A549 (cell line): ENCODE measurements around the gene TMEM120B. TPM values are rescaled to one million over a fixed set of nuclear protein-coding genes. Genes with fewer than 3 reads are reported as not detected.
"Not testable (repeated sequence)": the region's sequence is repeated elsewhere in the genome, so short reads cannot be mapped to it uniquely, and the experiment has no call there.

Experiments
- ATAC-seq, 2 experiments: fragments of 200-7000 bp in 1 of 2; fragments of >200 bp in 1 of 2; cut with Nextera tagmentation in 1 of 2; cut with Tn5 transposase in 1 of 2; 3 replicates each; pipeline versions ENCODE4 v1.8.0 to v1.9.1; 2018 to 2020; ENCODE audit warnings: mild to moderate bottlenecking in 1 of 2, moderate library complexity in 1 of 2
- CTCF ChIA-PET: fragments of 300-600 bp; sonication (Branson Sonifier 250); formaldehyde crosslinking; extraction: SDS; loops from one replicate; lab custom pipeline; 2021; ENCODE audit warnings: antibody characterized with exemption, inconsistent platforms; lab: Yijun Ruan, JAX
- POLR2A ChIA-PET: fragments of 350-600 bp; formaldehyde crosslinking; extraction: SDS; loops from one replicate; lab custom pipeline; 2021; ENCODE audit warnings: antibody characterized with exemption, inconsistent platforms; lab: Yijun Ruan, JAX
- DNase-seq, 2 experiments: peaks; one replicate each; pipeline versions ENCODE4 v3.0.0 to v3.0.0-alpha.2; 2011 to 2016; ENCODE audit warnings: low read depth in 1 of 2, low spot score in 1 of 2
- FAIRE-seq: peaks from 2 replicates; lab custom pipeline; 2011; peaks lifted over from hg19 to GRCh38; lab: Jason Lieb, UNC
- H3K27ac ChIP-seq, 2 experiments: fragments of >200 bp; sonication (Bioruptor Twin); formaldehyde crosslinking; 3 replicates each; pipeline ENCODE4 v1.5.1; 2016 to 2017
- H3K4me1 ChIP-seq: fragments of >200 bp; sonication (Bioruptor Twin); formaldehyde crosslinking; 3 replicates; pipeline ENCODE4 v1.6.1; 2016
- H3K4me2 ChIP-seq: fragments of >200 bp; sonication (Bioruptor Twin); formaldehyde crosslinking; 3 replicates; pipeline ENCODE4 v1.6.1; 2016
- H3K4me3 ChIP-seq: fragments of >200 bp; sonication (Bioruptor Twin); formaldehyde crosslinking; 3 replicates; pipeline ENCODE4 v1.5.1; 2016
- H3K9me3 ChIP-seq: fragments of >200 bp; sonication (Bioruptor Twin); formaldehyde crosslinking; 3 replicates; pipeline ENCODE4 v1.6.1; 2016
- CBX8 ChIP-seq: fragments of 200-600 bp; sonication (generic); IDR thresholded peaks from 2 replicates; pipeline ENCODE4 v1.6.1; 2016
- CEBPB ChIP-seq, 2 experiments: fragments of >200 bp in 1 of 2; sonication (Bioruptor Twin) in 1 of 2; formaldehyde crosslinking in 1 of 2; IDR thresholded peaks; 2 replicates each; pipeline ENCODE4 v1.6.1; 2012 to 2016
- EHMT2 ChIP-seq: fragments of 200-600 bp; sonication (generic); IDR thresholded peaks from 2 replicates; pipeline ENCODE4 v1.6.1; 2016; ENCODE audit warnings: antibody characterized with exemption, low read depth, mild to moderate bottlenecking, moderate library complexity
- EP300 ChIP-seq, 2 experiments: fragments of >200 bp; sonication (Bioruptor Twin); formaldehyde crosslinking; IDR thresholded peaks; 2 replicates in 1 of 2; 3 replicates in 1 of 2; pipeline ENCODE4 v1.6.1; 2016 to 2017
- HDAC2 ChIP-seq: fragments of 200-600 bp; sonication (generic); IDR thresholded peaks from 2 replicates; pipeline ENCODE4 v1.6.1; 2016
- HEYL ChIP-seq: fragments of 250-450 bp; sonication (Bioruptor Pico); IDR thresholded peaks from 2 replicates; pipeline ENCODE4 v1.8.0; 2021; ENCODE audit warnings: mild to moderate bottlenecking, moderate library complexity
- HOXB13 ChIP-seq: fragments of 250-450 bp; sonication (Bioruptor Pico); IDR thresholded peaks from 2 replicates; pipeline ENCODE4 v1.5.0; 2020; ENCODE audit warnings: low read depth, mild to moderate bottlenecking, moderate library complexity
- JUN ChIP-seq, 2 experiments: fragments of >200 bp; sonication (Bioruptor Twin); formaldehyde crosslinking; IDR thresholded peaks; 2 replicates in 1 of 2; 3 replicates in 1 of 2; pipeline ENCODE4 v1.6.1; 2016 to 2017
- JUNB ChIP-seq: fragments of >200 bp; sonication (Bioruptor Twin); formaldehyde crosslinking; IDR thresholded peaks from 2 replicates; pipeline ENCODE4 v1.6.1; 2016
- KDM5A ChIP-seq: fragments of 200-600 bp; sonication (generic); IDR thresholded peaks from 2 replicates; pipeline ENCODE4 v1.6.1; 2016; ENCODE audit warnings: antibody characterized with exemption, mild to moderate bottlenecking
- NR3C1 ChIP-seq: fragments of >200 bp; sonication (Bioruptor Twin); formaldehyde crosslinking; IDR thresholded peaks from 3 replicates; pipeline ENCODE4 v1.6.1; 2017
- POLR2AphosphoS2 ChIP-seq: conservative IDR thresholded peaks from 2 replicates; pipeline ENCODE4 v1.6.1; 2012; ENCODE audit warnings: low read length, improper control_type of control experiment, inconsistent platforms
- RARB ChIP-seq: fragments of 250-450 bp; sonication (Bioruptor Pico); IDR thresholded peaks from 2 replicates; pipeline ENCODE4 v1.8.0; 2021; ENCODE audit warnings: mild to moderate bottlenecking, moderate library complexity
- RCOR1 ChIP-seq: fragments of 150-350 bp; IDR thresholded peaks from 2 replicates; pipeline ENCODE4 v1.6.1; 2014; ENCODE audit warnings: antibody characterized with exemption, low read length, low read depth
- RFX5 ChIP-seq: fragments of 450-650 bp; IDR thresholded peaks from 2 replicates; pipeline ENCODE4 v1.7.1; 2014; ENCODE audit warnings: antibody characterized with exemption, mild to moderate bottlenecking, moderate library complexity
- SMC3 ChIP-seq: fragments of >200 bp; sonication (Bioruptor Twin); formaldehyde crosslinking; IDR thresholded peaks from 3 replicates; pipeline ENCODE4 v1.6.1; 2018; ENCODE audit warnings: inconsistent platforms
- SREBF2 ChIP-seq: fragments of 450-650 bp; IDR thresholded peaks from 2 replicates; pipeline ENCODE4 v1.6.1; 2014; ENCODE audit warnings: mild to moderate bottlenecking, moderate library complexity
- ZFP36 ChIP-seq: fragments of 450-650 bp; IDR thresholded peaks from 2 replicates; pipeline ENCODE4 v1.6.1; 2014; ENCODE audit warnings: borderline replicate concordance; ENCODE audit not compliant: partially characterized antibody
- ZNF302 ChIP-seq: fragments of 250-450 bp; sonication (Bioruptor Pico); IDR thresholded peaks from 2 replicates; pipeline ENCODE4 v1.9.0; 2021; ENCODE audit warnings: inconsistent platforms, mild to moderate bottlenecking, moderate library complexity
- ZSCAN20 ChIP-seq: fragments of 250-450 bp; sonication (Bioruptor Pico); IDR thresholded peaks from 2 replicates; pipeline ENCODE4 v1.8.0; 2022; ENCODE audit warnings: mild to moderate bottlenecking, moderate library complexity
- WGBS: methylation state at CpG from one replicate; pipeline ENCODE4 v1.1.6; 2017; ENCODE audit errors: missing lambda C conversion rate; 5-methylcytosine and 5-hydroxymethylcytosine counted together
- polyA plus RNA-seq, 4 experiments: library from polyadenylated mRNA; depleted of rRNA in 3 of 4; stranded (reverse); fragments of >200 nt; fragmentation: RNase III in 1 of 4; extraction: RNeasy Plus Mini Kit Qiagen cat#74134 plus additional on column Dnase treatment in 1 of 4; gene quantifications; 2 replicates in 3 of 4; 3 replicates in 1 of 4; pipeline ENCODE4 v1.2.3, GENCODE V29; 2011 to 2017
- TF ChIP-seq, protein P1 (sequence below): IDR thresholded peaks from 2 replicates; pipeline ENCODE4 v1.6.1; 2012
- TF ChIP-seq, protein P2 (sequence below): IDR thresholded peaks from 2 replicates; pipeline ENCODE4 v1.6.1; 2012
- TF ChIP-seq, protein P3 (sequence below): fragments of 200-600 bp; sonication (generic); IDR thresholded peaks from 2 replicates; pipeline ENCODE4 v1.6.1; 2016; ENCODE audit warnings: antibody characterized with exemption, mild to moderate bottlenecking, moderate library complexity
- TF ChIP-seq, protein P4 (sequence below): fragments of 250-450 bp; sonication (Bioruptor Pico); IDR thresholded peaks from 2 replicates; pipeline ENCODE4 v1.5.0; 2020; ENCODE audit warnings: low read depth, mild to moderate bottlenecking, moderate library complexity
- TF ChIP-seq, protein P5 (sequence below): fragments of >200 bp; sonication (Bioruptor Twin); formaldehyde crosslinking; IDR thresholded peaks from 2 replicates; pipeline ENCODE4 v1.6.1; 2016

TMEM120B gene
- polyA plus RNA-seq, 2 of the 4 experiments (the other 2 are of a cell fraction): 10.6 to 13.2 TPM

DNA sequence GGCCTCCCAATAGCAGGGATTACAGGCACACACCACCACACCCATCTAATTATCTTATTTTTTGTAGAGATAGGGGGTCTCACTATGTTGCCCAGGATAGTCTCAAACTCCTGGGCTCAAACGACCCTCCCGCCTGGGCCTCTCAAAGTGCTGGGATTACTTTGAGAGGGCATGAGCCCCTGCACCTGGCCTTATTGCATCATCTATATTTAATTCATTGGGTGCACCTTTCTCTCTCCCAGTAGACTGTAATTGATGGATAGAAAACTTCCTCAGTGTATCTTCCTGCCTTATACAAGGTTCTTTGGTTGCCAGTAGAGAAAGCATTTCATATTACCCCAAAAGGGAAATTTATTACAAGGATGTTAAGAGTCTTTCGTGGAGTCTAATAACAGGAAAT lies 34.2 kb upstream of the TMEM120B start:
- H3K4me3 ChIP-seq: no peak overlapping the region
- ChIA-PET CTCF (interaction anchor here (1.0 to 9.6 kb wide), 5 partner anchors 8 to 200 kb away, joined by 3 to 126 read pairs (median 4); partner anchors contain the start of gene MORN3), POLR2A (no interaction called here)
- H3K4me1 ChIP-seq: no peaks in the 10 kb centered on the region; the same call in 2 of the 3 replicates
- DNase-seq (no peak), ATAC-seq (no peak), FAIRE-seq (no peak)
- 81% methylated on average over 3 of the region's 3 CpGs for WGBS
- no peak overlapping the region for H3K27ac ChIP-seq
- H3K9me3 ChIP-seq: no peaks in the 10 kb centered on the region
- TF ChIP-seq HEYL (no peak), EHMT2 (no peak), EP300 (IDR thresholded peaks at IDR 0.05) (no peak), ZSCAN20 (CRISPR knock-in tag) (no peak), SMC3 (no peak), SREBF2 (no peak), HOXB13 (no peak), ZFP36 (no peak), HDAC2 (no peak), RARB (CRISPR knock-in tag) (no peak), RFX5 (no peak), KDM5A (no peak)
- TF ChIP-seq, protein P1, sequence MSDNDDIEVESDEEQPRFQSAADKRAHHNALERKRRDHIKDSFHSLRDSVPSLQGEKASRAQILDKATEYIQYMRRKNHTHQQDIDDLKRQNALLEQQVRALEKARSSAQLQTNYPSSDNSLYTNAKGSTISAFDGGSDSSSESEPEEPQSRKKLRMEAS: no peak
- TF ChIP-seq, protein P2, sequence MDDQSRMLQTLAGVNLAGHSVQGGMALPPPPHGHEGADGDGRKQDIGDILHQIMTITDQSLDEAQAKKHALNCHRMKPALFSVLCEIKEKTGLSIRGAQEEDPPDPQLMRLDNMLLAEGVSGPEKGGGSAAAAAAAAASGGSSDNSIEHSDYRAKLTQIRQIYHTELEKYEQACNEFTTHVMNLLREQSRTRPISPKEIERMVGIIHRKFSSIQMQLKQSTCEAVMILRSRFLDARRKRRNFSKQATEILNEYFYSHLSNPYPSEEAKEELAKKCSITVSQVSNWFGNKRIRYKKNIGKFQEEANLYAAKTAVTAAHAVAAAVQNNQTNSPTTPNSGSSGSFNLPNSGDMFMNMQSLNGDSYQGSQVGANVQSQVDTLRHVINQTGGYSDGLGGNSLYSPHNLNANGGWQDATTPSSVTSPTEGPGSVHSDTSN: no peak
- TF ChIP-seq, protein P3, sequence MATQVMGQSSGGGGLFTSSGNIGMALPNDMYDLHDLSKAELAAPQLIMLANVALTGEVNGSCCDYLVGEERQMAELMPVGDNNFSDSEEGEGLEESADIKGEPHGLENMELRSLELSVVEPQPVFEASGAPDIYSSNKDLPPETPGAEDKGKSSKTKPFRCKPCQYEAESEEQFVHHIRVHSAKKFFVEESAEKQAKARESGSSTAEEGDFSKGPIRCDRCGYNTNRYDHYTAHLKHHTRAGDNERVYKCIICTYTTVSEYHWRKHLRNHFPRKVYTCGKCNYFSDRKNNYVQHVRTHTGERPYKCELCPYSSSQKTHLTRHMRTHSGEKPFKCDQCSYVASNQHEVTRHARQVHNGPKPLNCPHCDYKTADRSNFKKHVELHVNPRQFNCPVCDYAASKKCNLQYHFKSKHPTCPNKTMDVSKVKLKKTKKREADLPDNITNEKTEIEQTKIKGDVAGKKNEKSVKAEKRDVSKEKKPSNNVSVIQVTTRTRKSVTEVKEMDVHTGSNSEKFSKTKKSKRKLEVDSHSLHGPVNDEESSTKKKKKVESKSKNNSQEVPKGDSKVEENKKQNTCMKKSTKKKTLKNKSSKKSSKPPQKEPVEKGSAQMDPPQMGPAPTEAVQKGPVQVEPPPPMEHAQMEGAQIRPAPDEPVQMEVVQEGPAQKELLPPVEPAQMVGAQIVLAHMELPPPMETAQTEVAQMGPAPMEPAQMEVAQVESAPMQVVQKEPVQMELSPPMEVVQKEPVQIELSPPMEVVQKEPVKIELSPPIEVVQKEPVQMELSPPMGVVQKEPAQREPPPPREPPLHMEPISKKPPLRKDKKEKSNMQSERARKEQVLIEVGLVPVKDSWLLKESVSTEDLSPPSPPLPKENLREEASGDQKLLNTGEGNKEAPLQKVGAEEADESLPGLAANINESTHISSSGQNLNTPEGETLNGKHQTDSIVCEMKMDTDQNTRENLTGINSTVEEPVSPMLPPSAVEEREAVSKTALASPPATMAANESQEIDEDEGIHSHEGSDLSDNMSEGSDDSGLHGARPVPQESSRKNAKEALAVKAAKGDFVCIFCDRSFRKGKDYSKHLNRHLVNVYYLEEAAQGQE: no peak
- TF ChIP-seq, protein P4, sequence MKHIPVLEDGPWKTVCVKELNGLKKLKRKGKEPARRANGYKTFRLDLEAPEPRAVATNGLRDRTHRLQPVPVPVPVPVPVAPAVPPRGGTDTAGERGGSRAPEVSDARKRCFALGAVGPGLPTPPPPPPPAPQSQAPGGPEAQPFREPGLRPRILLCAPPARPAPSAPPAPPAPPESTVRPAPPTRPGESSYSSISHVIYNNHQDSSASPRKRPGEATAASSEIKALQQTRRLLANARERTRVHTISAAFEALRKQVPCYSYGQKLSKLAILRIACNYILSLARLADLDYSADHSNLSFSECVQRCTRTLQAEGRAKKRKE (CRISPR knock-in tag): no peak
- TF ChIP-seq, protein P5, sequence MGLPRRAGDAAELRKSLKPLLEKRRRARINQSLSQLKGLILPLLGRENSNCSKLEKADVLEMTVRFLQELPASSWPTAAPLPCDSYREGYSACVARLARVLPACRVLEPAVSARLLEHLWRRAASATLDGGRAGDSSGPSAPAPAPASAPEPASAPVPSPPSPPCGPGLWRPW: no peak
- no peak overlapping the region for H3K4me2 ChIP-seq

DNA sequence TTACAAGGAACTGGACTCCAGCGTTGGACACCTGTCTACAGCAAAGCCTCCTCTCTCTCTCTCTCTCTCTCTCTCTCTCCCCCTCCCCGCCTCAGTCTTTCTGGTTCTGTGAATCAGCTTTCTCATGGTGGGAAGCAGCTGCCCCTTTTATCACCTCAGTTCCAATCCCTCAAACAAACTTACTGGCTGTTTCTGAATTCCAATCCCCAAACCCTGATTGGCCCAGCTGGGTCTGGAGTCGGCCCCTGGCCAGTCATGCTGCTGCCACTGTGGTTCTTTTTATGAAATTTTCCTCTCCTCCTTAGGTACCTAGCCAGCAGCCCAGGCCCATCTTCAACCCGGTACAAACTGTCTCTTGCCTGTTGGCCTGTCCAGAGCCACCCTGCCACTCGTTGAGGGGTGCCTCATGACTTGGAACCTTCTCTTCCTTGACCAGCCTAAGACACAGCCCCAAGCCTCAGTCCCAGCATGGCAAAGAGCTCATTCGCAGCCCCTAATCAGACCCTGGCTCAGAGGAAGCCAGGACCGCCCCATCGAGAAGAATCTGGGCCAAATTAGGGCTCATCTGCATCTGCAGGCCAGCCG lies 33.7 kb upstream of the TMEM120B start:
- Histone ChIP-seq H3K4me1 (no peaks in the 10 kb centered on the region), H3K9me3 (no peaks in the 10 kb centered on the region), H3K4me3 (no peak overlapping the region), H3K4me2 (no peak overlapping the region)
- CTCF ChIA-PET: interaction anchor here (0.7 to 26.7 kb wide), 8 partner anchors 8 to 249 kb away, joined by 3 to 509 read pairs (median 4); partner anchors contain the start of gene MORN3
- no peak for TF ChIP-seq NR3C1
- TF ChIP-seq, protein P3: no peak
- TF ChIP-seq EHMT2: no peak
- no peak for TF ChIP-seq POLR2AphosphoS2
- TF ChIP-seq CEBPB (IDR thresholded peaks at IDR 0.05): no peak
- no peak for TF ChIP-seq SREBF2
- TF ChIP-seq RCOR1: no peak
- no peak for TF ChIP-seq JUN (IDR thresholded peaks at IDR 0.05)
- TF ChIP-seq, protein P5: no peak
- no peak for TF ChIP-seq ZNF302
- no peak for TF ChIP-seq JUNB
- no peak for TF ChIP-seq HOXB13
- TF ChIP-seq CBX8: no peak
- TF ChIP-seq, all 56 proteins: peak for 0
- no peak for FAIRE-seq
- peak; percentile 13 to 21; a peak in 3 of 6 replicates for ATAC-seq
- DNase-seq: no peak
- H3K27ac ChIP-seq: no peak overlapping the region
- WGBS: 79% methylated on average over 9 of the region's 9 CpGs
- POLR2A ChIA-PET: no interaction called here

DNA sequence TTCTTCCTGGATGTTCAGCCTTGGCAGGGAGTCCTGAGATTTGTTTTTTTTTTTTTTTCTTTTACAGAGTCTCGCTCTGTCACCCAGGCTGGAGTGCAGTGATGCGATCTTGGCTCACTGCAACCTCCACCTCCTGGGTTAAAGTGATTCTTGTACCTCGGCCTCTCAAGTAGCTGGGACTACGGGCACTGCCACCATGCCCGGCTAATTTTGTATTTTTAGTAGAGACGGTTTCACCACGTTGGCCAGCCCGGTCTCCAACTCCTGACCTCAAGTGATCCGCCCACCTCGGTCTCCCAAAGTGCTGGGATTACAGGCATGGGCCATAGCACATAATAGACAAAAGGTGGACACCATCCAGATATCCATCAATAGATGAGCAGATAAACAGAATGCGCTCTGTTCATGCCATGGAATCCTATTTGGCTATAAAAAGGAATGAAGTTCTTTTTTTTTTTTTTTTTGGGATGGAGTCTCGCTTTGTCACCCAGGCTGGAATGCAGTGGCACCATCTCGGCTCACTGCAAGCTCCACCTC lies 32.8 kb upstream of the TMEM120B start:
- 86% methylated on average over 13 of the region's 13 CpGs for WGBS
- FAIRE-seq, H3K27ac ChIP-seq, H3K4me1 ChIP-seq, DNase-seq, H3K9me3 ChIP-seq, H3K4me3 ChIP-seq, POLR2A ChIA-PET, ATAC-seq, H3K4me2 ChIP-seq: not testable (repeated sequence)
- CTCF ChIA-PET: interaction anchor here (0.6 to 26.7 kb wide), 8 partner anchors 9 to 1039 kb away, joined by 3 to 509 read pairs (median 4); partner anchors contain the start of gene MORN3
